ENCODE results near the gene ANKFN1. TPM values are rescaled to one million over a fixed set of nuclear protein-coding genes. Genes with fewer than 3 reads are reported as not detected.

ANKFN1 gene
- total RNA-seq, 3 donors from 2014 or later = 4.1 to 12.8 (median 5.6) TPM

DNA sequence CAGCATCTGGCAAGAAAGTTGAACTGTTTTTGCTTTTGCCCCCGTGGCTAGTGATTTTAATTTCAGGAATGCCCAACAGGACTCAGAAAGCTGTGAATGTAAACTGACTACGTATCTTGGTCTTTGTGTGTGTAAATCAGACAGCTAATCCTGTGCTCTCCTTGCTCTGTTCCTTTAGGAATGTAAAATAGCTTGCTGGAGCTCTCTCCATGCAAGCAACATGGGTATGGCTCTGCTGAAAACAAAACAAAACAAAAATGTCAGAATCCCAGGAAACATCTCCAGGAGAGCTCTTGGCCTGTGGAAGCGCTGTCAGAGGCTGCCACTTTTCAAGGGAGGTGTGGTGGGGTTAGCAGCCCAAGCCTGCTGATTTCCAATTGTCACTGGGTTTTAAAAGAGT lies 278.5 kb downstream of the ANKFN1 start:
- no peak for DNase-seq (ENCODE audit: low spot score in 2 of 2)
- Histone ChIP-seq H3K36me3 (no peaks in the 10 kb centered on the region), H3K4me3 (no peak overlapping the region), H3K27ac (no peak overlapping the region), H3K27me3 (no peaks in the 10 kb centered on the region), H3K4me1 (no peaks in the 10 kb centered on the region), H3K9me3 (no peaks in the 10 kb centered on the region)
- TF ChIP-seq POLR2AphosphoS5 (IDR thresholded peaks at IDR 0.05) (no peak), POLR2A (IDR thresholded peaks at IDR 0.05) (no peak)
- TF ChIP-seq, protein P1, sequence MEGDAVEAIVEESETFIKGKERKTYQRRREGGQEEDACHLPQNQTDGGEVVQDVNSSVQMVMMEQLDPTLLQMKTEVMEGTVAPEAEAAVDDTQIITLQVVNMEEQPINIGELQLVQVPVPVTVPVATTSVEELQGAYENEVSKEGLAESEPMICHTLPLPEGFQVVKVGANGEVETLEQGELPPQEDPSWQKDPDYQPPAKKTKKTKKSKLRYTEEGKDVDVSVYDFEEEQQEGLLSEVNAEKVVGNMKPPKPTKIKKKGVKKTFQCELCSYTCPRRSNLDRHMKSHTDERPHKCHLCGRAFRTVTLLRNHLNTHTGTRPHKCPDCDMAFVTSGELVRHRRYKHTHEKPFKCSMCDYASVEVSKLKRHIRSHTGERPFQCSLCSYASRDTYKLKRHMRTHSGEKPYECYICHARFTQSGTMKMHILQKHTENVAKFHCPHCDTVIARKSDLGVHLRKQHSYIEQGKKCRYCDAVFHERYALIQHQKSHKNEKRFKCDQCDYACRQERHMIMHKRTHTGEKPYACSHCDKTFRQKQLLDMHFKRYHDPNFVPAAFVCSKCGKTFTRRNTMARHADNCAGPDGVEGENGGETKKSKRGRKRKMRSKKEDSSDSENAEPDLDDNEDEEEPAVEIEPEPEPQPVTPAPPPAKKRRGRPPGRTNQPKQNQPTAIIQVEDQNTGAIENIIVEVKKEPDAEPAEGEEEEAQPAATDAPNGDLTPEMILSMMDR (IDR thresholded peaks at IDR 0.05) = no peak
- intact Hi-C loops (cut with DNase I; ENCODE audit: low total_unique reads) = no loop called here

DNA sequence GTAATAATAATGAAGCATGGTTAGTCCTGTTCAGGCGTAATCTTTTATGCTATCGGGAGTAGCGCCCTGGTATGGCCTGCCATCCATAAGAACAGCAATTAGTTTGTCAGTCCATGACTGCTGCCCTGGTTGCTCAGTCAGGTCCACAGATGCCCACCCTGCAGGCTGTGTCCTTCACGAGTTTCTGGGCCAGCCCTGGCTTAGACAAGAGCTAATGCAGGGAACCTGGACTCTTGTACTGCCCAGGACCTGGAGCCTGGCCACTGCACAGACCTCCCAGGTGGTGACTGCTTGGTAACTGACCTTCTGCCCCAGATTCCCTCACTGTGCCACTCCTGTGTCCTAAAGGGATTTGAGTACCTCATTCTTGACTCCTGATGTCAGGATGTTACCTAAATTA lies 279.2 kb downstream of the ANKFN1 start:
- Histone ChIP-seq H3K4me3 (no peak overlapping the region), H3K27me3 (no peaks in the 10 kb centered on the region), H3K9me3 (no peaks in the 10 kb centered on the region), H3K36me3 (no peaks in the 10 kb centered on the region), H3K27ac (no peak overlapping the region), H3K4me1 (no peaks in the 10 kb centered on the region)
- intact Hi-C loops (cut with DNase I; ENCODE audit: low total_unique reads) = no loop called here
- DNase-seq (ENCODE audit: low spot score in 2 of 2) = no peak
- TF ChIP-seq POLR2AphosphoS5 (IDR thresholded peaks at IDR 0.05) (no peak), POLR2A (IDR thresholded peaks at IDR 0.05) (no peak)
- TF ChIP-seq, protein P1 (IDR thresholded peaks at IDR 0.05) = no peak

DNA sequence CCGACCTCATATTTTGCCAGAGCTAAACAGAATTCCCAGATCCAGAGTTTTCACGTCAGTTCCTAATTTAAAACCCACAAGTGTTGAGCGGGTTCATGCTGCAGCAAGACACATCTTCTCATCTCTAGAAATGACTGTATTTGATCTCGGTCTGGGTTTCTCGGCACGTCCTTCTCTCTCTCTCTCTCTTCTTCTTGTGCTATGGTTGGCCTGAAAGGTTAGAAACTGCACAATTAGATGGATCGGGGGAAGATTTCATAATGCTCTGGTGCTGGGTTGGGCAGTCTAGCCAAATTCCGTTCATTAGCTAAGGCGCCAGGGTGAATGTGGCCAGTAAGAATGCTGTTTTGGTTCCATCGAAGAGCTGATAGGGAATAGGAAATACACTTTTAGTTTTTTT lies 281.3 kb downstream of the ANKFN1 start:
- no peaks in the 10 kb centered on the region for H3K4me1 ChIP-seq
- TF ChIP-seq POLR2AphosphoS5 (IDR thresholded peaks at IDR 0.05) (no peak), POLR2A (IDR thresholded peaks at IDR 0.05) (no peak)
- TF ChIP-seq, protein P1 (IDR thresholded peaks at IDR 0.05) = no peak
- no peaks in the 10 kb centered on the region for H3K36me3 ChIP-seq
- H3K4me3 ChIP-seq = no peak overlapping the region
- DNase-seq (ENCODE audit: low spot score in 2 of 2) = no peak
- no peaks in the 10 kb centered on the region for H3K9me3 ChIP-seq
- no peaks in the 10 kb centered on the region for H3K27me3 ChIP-seq
- H3K27ac ChIP-seq = no peak overlapping the region
- intact Hi-C loops (cut with DNase I; ENCODE audit: low total_unique reads) = no loop called here

DNA sequence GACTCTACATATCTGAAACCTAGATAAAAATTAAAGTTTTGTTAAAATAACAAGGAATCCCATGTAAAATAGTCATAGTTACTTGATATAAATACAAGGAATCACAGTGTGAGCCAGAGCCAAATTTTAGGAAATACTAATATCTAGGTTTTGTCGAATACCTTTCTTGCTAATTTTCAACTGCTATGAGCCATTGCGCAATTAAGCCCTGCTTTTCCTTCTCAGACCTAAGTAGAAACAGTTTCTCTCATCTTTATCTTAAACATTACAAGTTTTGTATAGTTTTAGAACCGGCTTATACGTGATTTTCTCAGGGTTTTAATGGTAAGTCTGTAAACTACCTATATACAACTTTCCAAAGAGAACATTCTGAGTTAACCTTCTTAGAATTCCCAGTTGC lies 282.9 kb downstream of the ANKFN1 start:
- H3K36me3 ChIP-seq = no peaks in the 10 kb centered on the region
- no peak for DNase-seq (ENCODE audit: low spot score in 2 of 2)
- intact Hi-C loops (cut with DNase I; ENCODE audit: low total_unique reads) = no loop called here
- TF ChIP-seq POLR2A (IDR thresholded peaks at IDR 0.05) = no peak
- H3K27ac ChIP-seq = no peak overlapping the region
- no peaks in the 10 kb centered on the region for H3K4me1 ChIP-seq
- H3K4me3 ChIP-seq = no peak overlapping the region
- H3K27me3 ChIP-seq = no peaks in the 10 kb centered on the region
- H3K9me3 ChIP-seq = no peaks in the 10 kb centered on the region

DNA sequence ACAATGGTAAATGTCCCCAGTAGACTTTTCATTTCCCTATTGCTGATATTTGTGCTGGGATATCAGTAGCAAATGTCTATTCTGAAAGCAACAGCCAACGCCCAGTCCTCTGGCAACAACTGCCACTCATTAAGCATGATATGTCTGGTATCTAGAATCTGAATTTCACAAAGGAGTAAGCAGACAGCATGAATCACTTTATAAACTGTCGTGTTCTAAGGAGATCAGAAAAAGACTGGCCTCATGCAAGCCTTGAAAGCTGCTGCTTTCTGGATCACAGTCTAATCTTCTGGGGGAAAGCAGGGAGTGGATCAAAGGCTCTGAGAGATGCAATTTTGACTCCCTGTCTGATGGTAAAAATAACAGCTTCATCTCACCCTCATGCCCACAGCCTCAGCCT lies 287.1 kb downstream of the ANKFN1 start:
- intact Hi-C loops (cut with DNase I; ENCODE audit: low total_unique reads) = no loop called here
- no peak overlapping the region for H3K4me3 ChIP-seq
- TF ChIP-seq POLR2AphosphoS5 (IDR thresholded peaks at IDR 0.05) (no peak), POLR2A (IDR thresholded peaks at IDR 0.05) (no peak)
- TF ChIP-seq, protein P1 (IDR thresholded peaks at IDR 0.05) = no peak
- DNase-seq (ENCODE audit: low spot score in 2 of 2) = no peak
- H3K36me3 ChIP-seq = no peaks in the 10 kb centered on the region
- H3K9me3 ChIP-seq = no peaks in the 10 kb centered on the region
- no peaks in the 10 kb centered on the region for H3K27me3 ChIP-seq
- no peaks in the 10 kb centered on the region for H3K4me1 ChIP-seq
- no peak overlapping the region for H3K27ac ChIP-seq

DNA sequence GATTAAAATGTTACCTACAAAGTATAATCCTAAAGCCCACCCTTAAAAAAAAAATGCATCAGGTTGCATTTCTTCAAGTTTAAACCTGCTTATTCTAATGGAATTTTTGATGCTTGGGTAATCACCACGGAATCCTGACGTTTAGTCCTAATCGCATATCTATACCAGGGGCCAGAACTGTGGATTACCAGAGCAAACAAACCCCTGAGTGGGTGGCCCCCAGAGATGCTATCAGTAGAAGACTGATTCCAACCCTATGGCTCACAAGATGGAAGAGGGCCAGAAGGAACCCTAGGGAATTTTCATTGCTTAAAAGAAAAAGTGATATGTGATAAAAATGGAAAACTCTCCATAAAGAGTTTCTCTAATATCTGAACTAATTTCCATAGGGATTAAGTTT lies 288.0 kb downstream of the ANKFN1 start:
- TF ChIP-seq, protein P1 (IDR thresholded peaks at IDR 0.05) = no peak
- TF ChIP-seq POLR2A (IDR thresholded peaks at IDR 0.05) (no peak), POLR2AphosphoS5 (IDR thresholded peaks at IDR 0.05) (no peak)
- intact Hi-C loops (cut with DNase I; ENCODE audit: low total_unique reads) = no loop called here
- Histone ChIP-seq H3K4me1 (no peaks in the 10 kb centered on the region), H3K9me3 (no peaks in the 10 kb centered on the region), H3K4me3 (no peak overlapping the region), H3K36me3 (no peaks in the 10 kb centered on the region), H3K27me3 (no peaks in the 10 kb centered on the region), H3K27ac (no peak overlapping the region)
- DNase-seq (ENCODE audit: low spot score in 2 of 2) = no peak

Measured in breast epithelium (tissue), 4 donors.